Subcutaneous abdominal adipose tissue (tissue), 5 donors: ENCODE results near the gene CCDC149.

Experiments
- H3K27ac ChIP-seq: one replicate; pipeline ENCODE4 v1.7.0; 2013; ENCODE audit warnings: low read depth, mild to moderate bottlenecking, inconsistent platforms, low read length, moderate library complexity
- H3K27me3 ChIP-seq, 5 donors: one replicate each; pipeline ENCODE4 v1.7.0; 2013; ENCODE audit warnings: low read length in 5 of 5, inconsistent platforms in 1 of 5; ENCODE audit not compliant: control insufficient read depth in 5 of 5, insufficient read depth in 4 of 5
- H3K36me3 ChIP-seq, 5 donors: one replicate each; pipeline ENCODE4 v1.7.0; 2013; ENCODE audit warnings: low read length in 5 of 5; ENCODE audit not compliant: control insufficient read depth in 5 of 5, insufficient read depth in 5 of 5
- H3K4me1 ChIP-seq, 5 donors: one replicate each; pipeline ENCODE4 v1.7.0; 2013; ENCODE audit warnings: low read length in 5 of 5, mild to moderate bottlenecking in 3 of 5, moderate library complexity in 1 of 5; ENCODE audit not compliant: control insufficient read depth in 5 of 5, insufficient read depth in 5 of 5
- H3K4me3 ChIP-seq, 5 donors: one replicate each; pipeline ENCODE4 v1.7.0; 2013; ENCODE audit warnings: low read length in 5 of 5, low read depth in 1 of 5
- H3K9ac ChIP-seq, 5 donors: one replicate each; pipeline ENCODE4 v1.7.0; 2013; ENCODE audit warnings: low read length in 5 of 5, mild to moderate bottlenecking in 4 of 5, moderate library complexity in 3 of 5
- H3K9me3 ChIP-seq, 5 donors: one replicate each; pipeline ENCODE4 v1.7.0; 2013; ENCODE audit warnings: low read length in 5 of 5; ENCODE audit not compliant: control insufficient read depth in 5 of 5
- donor health status: healthy.
- donor health status: healthy.
- donor health status: healthy.
- donor health status: healthy.
- donor health status: healthy.

Gene CCDC149

GRCh38 chr4:24867251-24867650 lies 45.6 kb downstream of the CCDC149 start:
- Histone ChIP-seq H3K4me1 (no peaks in the 10 kb centered on the region), H3K36me3 (peaks cover 16 to 42% (median 29%) of the 10 kb centered on the region in 5 donors), H3K27me3 (no peaks in the 10 kb centered on the region), H3K9me3 (peaks cover 5 to 19% (median 18%) of the 10 kb centered on the region in 5 donors), H3K9ac (no peak overlapping the region), H3K4me3 (no peak overlapping the region), H3K27ac (no peak overlapping the region)

GRCh38 chr4:24865401-24865800 lies 47.4 kb downstream of the CCDC149 start:
- Histone ChIP-seq H3K27ac (no peak overlapping the region), H3K27me3 (no peaks in the 10 kb centered on the region), H3K36me3 (peaks cover 8 to 35% (median 25%) of the 10 kb centered on the region in 5 donors), H3K9ac (no peak overlapping the region), H3K4me1 (no peaks in the 10 kb centered on the region), H3K4me3 (no peak overlapping the region), H3K9me3 (peaks cover 5 to 19% (median 18%) of the 10 kb centered on the region in 5 donors)

- Histone ChIP-seq H3K9me3 (peaks cover 5 to 19% (median 18%) of the 10 kb centered on the region in 5 donors), H3K4me3 (no peak overlapping the region), H3K36me3 (peaks cover under 1 to 28% (median 16%) of the 10 kb centered on the region in 5 donors), H3K4me1 (peaks cover 0 to 1% (median 0%) of the 10 kb centered on the region in 5 donors), H3K27ac (no peak overlapping the region), H3K27me3 (no peaks in the 10 kb centered on the region), H3K9ac (no peak overlapping the region)
Measured at GRCh38 chr4:24863799-24864198, 49.0 kb downstream of the CCDC149 start.

- H3K4me1 ChIP-seq = peaks cover 0 to 14% (median 12%) of the 10 kb centered on the region in 5 donors
- no peaks in the 10 kb centered on the region for H3K27me3 ChIP-seq
- peaks cover 5 to 19% (median 18%) of the 10 kb centered on the region in 5 donors for H3K9me3 ChIP-seq
- H3K27ac ChIP-seq = no peak overlapping the region
- H3K9ac ChIP-seq = no peak overlapping the region
- peaks cover 0 to 24% (median 3%) of the 10 kb centered on the region in 5 donors for H3K36me3 ChIP-seq
- H3K4me3 ChIP-seq = no peak overlapping the region
Measured at GRCh38 chr4:24862073-24862751, 50.6 kb downstream of the CCDC149 start.

- H3K9ac ChIP-seq = no peak overlapping the region
- H3K9me3 ChIP-seq = peaks cover 0 to 6% (median 4%) of the 10 kb centered on the region in 5 donors
- no peaks in the 10 kb centered on the region for H3K27me3 ChIP-seq
- H3K27ac ChIP-seq = no peak overlapping the region
- peaks cover 0 to 14% (median 12%) of the 10 kb centered on the region in 5 donors for H3K4me1 ChIP-seq
- H3K4me3 ChIP-seq = no peak overlapping the region
- H3K36me3 ChIP-seq = peaks cover 0 to 7% (median 0%) of the 10 kb centered on the region in 5 donors
Measured at GRCh38 chr4:24858550-24858949, 54.3 kb downstream of the CCDC149 start.

- Histone ChIP-seq H3K4me1 (peaks cover 0 to 14% (median 12%) of the 10 kb centered on the region in 5 donors), H3K9me3 (peaks cover 0 to under 1% (median 0%) of the 10 kb centered on the region in 5 donors), H3K36me3 (peaks cover 0 to 3% (median 0%) of the 10 kb centered on the region in 5 donors), H3K9ac (no peak overlapping the region), H3K4me3 (no peak overlapping the region), H3K27me3 (no peaks in the 10 kb centered on the region), H3K27ac (no peak overlapping the region)
Measured at GRCh38 chr4:24858026-24858425, 54.8 kb downstream of the CCDC149 start.

GRCh38 chr4:24856586-24856985 lies 56.3 kb downstream of the CCDC149 start:
- no peaks in the 10 kb centered on the region for H3K27me3 ChIP-seq
- no peak overlapping the region for H3K27ac ChIP-seq
- no peaks in the 10 kb centered on the region for H3K9me3 ChIP-seq
- H3K4me3 ChIP-seq = no peak overlapping the region
- H3K9ac ChIP-seq = no peak overlapping the region
- peaks cover 0 to 14% (median 12%) of the 10 kb centered on the region in 5 donors for H3K4me1 ChIP-seq
- peaks cover 0 to under 1% (median 0%) of the 10 kb centered on the region in 5 donors for H3K36me3 ChIP-seq

GRCh38 chr4:24855741-24856140 lies 57.1 kb downstream of the CCDC149 start:
- Histone ChIP-seq H3K4me1 (peaks cover 0 to 18% (median 12%) of the 10 kb centered on the region in 5 donors), H3K27ac (no peak overlapping the region)

GRCh38 chr4:24853142-24853541 lies 59.7 kb downstream of the CCDC149 start:
- peaks cover 0 to 16% (median 7%) of the 10 kb centered on the region in 5 donors for H3K4me1 ChIP-seq
- no peak overlapping the region for H3K4me3 ChIP-seq
- no peaks in the 10 kb centered on the region for H3K27me3 ChIP-seq
- no peaks in the 10 kb centered on the region for H3K9me3 ChIP-seq
- no peak overlapping the region for H3K27ac ChIP-seq
- peaks cover 0 to 11% (median 2%) of the 10 kb centered on the region in 5 donors for H3K36me3 ChIP-seq
- H3K9ac ChIP-seq = no peak overlapping the region

More at GRCh38 chr4:24855741-24856140, 57.1 kb downstream of the CCDC149 start:
- Histone ChIP-seq H3K9me3 (no peaks in the 10 kb centered on the region), H3K27me3 (no peaks in the 10 kb centered on the region), H3K36me3 (peaks cover 0 to 5% (median 0%) of the 10 kb centered on the region in 5 donors), H3K9ac (no peak overlapping the region), H3K4me3 (no peak overlapping the region)

GRCh38 chr4:24850674-24851073 lies 62.2 kb downstream of the CCDC149 start:
- Histone ChIP-seq H3K4me1 (peaks cover 0 to 9% (median 0%) of the 10 kb centered on the region in 5 donors), H3K27me3 (no peaks in the 10 kb centered on the region), H3K36me3 (peaks cover 0 to 11% (median 3%) of the 10 kb centered on the region in 5 donors), H3K9ac (no peak overlapping the region), H3K4me3 (no peak overlapping the region), H3K27ac (no peak overlapping the region), H3K9me3 (no peaks in the 10 kb centered on the region)
